DOHH2 (cell line): ENCODE results near the gene DLK1.

ENCODE experiments used
- H3F3A ChIP-seq: fragments of 200-600 bp; sonication (generic), shearing (Covaris generic); 2 replicates; pipeline ENCODE4 v1.6.0; 2016; ENCODE audit warnings: antibody characterized with exemption, mild to moderate bottlenecking; ENCODE audit not compliant: control insufficient read depth, insufficient read depth
- H3K27ac ChIP-seq: fragments of 200-600 bp; sonication (generic); 2 replicates; pipeline ENCODE4 v1.5.1; 2014; ENCODE audit warnings: low read depth, mild to moderate bottlenecking, low read length, moderate library complexity
- H3K27me3 ChIP-seq: fragments of 200-600 bp; sonication (generic); 2 replicates; pipeline ENCODE4 v1.6.1; 2014; ENCODE audit warnings: mild to moderate bottlenecking, low read length, mixed read lengths; ENCODE audit not compliant: control insufficient read depth
- H3K36me3 ChIP-seq: fragments of 200-600 bp; sonication (generic); 2 replicates; pipeline ENCODE4 v1.6.1; 2014; ENCODE audit warnings: mild to moderate bottlenecking, low read length, moderate library complexity, mixed read lengths; ENCODE audit not compliant: control insufficient read depth
- H3K4me1 ChIP-seq: fragments of 200-600 bp; sonication (generic); 2 replicates; pipeline ENCODE4 v1.6.1; 2014; ENCODE audit warnings: mild to moderate bottlenecking, low read length, mixed read lengths; ENCODE audit not compliant: control insufficient read depth
- H3K4me2 ChIP-seq: fragments of 200-600 bp; sonication (generic); 2 replicates; pipeline ENCODE4 v1.6.0; 2014; ENCODE audit warnings: mild to moderate bottlenecking, low read length, moderate library complexity
- H3K4me3 ChIP-seq: fragments of 200-600 bp; sonication (generic); 2 replicates; pipeline ENCODE4 v1.5.1; 2014; ENCODE audit warnings: mild to moderate bottlenecking, low read length, mixed read lengths
- H3K79me2 ChIP-seq: fragments of 200-600 bp; sonication (generic); 2 replicates; pipeline ENCODE4 v1.6.1; 2014; ENCODE audit warnings: mild to moderate bottlenecking, low read length, mixed read lengths; ENCODE audit not compliant: control insufficient read depth
- H3K9me2 ChIP-seq: fragments of 200-600 bp; sonication (generic); replicated peaks from 2 replicates; pipeline ENCODE4 v1.6.1; 2014; ENCODE audit warnings: mild to moderate bottlenecking, low read length, mixed read lengths; ENCODE audit not compliant: control insufficient read depth
- H3K9me3 ChIP-seq: fragments of 200-600 bp; sonication (generic); 2 replicates; pipeline ENCODE4 v1.6.1; 2014; ENCODE audit warnings: antibody characterized with exemption, low read length, mixed read lengths; ENCODE audit not compliant: control insufficient read depth, insufficient read depth
- H4K20me1 ChIP-seq: fragments of 200-600 bp; sonication (generic); 2 replicates; pipeline ENCODE4 v1.6.0; 2014; ENCODE audit warnings: low read depth, mild to moderate bottlenecking, antibody characterized with exemption, low read length, moderate library complexity; ENCODE audit not compliant: control insufficient read depth, insufficient read depth
- EZH2phosphoT487 ChIP-seq: fragments of 200-600 bp; sonication (generic); IDR thresholded peaks from 2 replicates; pipeline ENCODE4 v1.6.1; 2017; ENCODE audit warnings: borderline replicate concordance, mild to moderate bottlenecking, antibody characterized with exemption, low read length, moderate library complexity, mixed read lengths
- TF ChIP-seq, protein P1 (sequence below): fragments of 200-600 bp; sonication (generic); IDR thresholded peaks from one replicate; pipeline ENCODE4 v1.5.1; 2014; ENCODE audit warnings: antibody characterized with exemption, mild to moderate bottlenecking, low read depth, low read length; ENCODE audit not compliant: poor library complexity, severe bottlenecking

Gene DLK1

DNA sequence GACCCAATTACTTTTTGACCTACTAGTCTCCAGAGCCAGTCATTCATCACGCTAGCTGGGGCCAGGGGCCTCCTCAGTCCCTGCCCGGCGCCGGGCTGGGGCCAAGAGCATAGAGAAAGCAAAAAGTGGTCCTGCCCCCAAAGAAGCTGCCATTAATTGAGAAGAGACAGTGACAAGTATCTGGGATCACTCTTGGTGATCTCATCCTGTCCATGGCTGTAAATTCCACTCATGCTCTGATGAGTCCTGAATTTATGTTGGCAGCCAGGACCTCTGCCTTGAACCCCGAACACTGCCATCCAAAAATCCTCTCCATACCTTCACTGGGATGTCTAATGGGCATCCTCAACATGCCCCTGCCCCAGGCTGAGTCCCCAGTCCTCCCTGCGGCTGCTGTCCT is 34.4 kb upstream of the DLK1 start:
- no peaks in the 10 kb centered on the region for H3K9me2 ChIP-seq
- H4K20me1 ChIP-seq, result no peaks in the 10 kb centered on the region
- H3F3A ChIP-seq, result no peaks in the 10 kb centered on the region
- no peak overlapping the region for H3K4me3 ChIP-seq
- H3K9me3 ChIP-seq, result no peaks in the 10 kb centered on the region
- H3K4me2 ChIP-seq, result no peak overlapping the region
- no peaks in the 10 kb centered on the region for H3K27me3 ChIP-seq
- no peaks in the 10 kb centered on the region for H3K4me1 ChIP-seq
- TF ChIP-seq, protein P1, sequence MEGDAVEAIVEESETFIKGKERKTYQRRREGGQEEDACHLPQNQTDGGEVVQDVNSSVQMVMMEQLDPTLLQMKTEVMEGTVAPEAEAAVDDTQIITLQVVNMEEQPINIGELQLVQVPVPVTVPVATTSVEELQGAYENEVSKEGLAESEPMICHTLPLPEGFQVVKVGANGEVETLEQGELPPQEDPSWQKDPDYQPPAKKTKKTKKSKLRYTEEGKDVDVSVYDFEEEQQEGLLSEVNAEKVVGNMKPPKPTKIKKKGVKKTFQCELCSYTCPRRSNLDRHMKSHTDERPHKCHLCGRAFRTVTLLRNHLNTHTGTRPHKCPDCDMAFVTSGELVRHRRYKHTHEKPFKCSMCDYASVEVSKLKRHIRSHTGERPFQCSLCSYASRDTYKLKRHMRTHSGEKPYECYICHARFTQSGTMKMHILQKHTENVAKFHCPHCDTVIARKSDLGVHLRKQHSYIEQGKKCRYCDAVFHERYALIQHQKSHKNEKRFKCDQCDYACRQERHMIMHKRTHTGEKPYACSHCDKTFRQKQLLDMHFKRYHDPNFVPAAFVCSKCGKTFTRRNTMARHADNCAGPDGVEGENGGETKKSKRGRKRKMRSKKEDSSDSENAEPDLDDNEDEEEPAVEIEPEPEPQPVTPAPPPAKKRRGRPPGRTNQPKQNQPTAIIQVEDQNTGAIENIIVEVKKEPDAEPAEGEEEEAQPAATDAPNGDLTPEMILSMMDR, result no peak
- no peak for TF ChIP-seq EZH2phosphoT487
- H3K36me3 ChIP-seq, result no peaks in the 10 kb centered on the region
- H3K79me2 ChIP-seq, result no peaks in the 10 kb centered on the region
- no peak overlapping the region for H3K27ac ChIP-seq

DNA sequence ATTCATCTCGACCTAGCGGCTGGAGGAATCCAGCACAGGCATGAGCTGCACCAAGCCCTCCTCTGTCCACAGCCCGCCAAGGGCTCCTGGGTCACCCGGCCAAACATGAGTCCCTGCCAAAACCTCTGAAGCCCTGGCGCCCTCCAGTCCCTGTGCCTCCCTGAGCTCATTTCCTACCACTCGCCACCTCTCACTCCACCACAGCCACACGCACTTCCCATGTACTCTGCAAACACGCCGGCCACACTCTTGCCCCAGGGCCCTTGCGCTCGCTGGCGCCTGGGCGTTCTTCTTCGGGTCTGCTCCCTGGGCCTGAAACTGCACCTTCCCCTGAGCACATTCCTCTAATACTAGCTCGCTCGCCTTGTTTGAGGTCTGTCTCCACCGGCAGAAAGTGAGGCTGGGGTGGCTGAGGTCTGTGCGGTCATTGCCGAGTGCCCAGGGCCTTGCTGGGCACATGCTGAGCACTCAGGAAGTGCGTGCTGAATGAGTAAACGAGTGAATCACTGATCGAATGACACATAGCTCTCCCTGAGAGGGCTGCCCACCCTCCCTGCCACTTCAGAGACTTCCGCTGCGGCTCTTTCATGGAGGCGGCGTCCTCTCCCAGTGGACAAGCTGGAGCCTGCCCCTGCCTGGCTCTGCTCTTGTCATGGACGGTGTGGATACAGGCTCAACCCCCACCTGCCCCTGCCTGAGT is 33.7 kb upstream of the DLK1 start:
- Histone ChIP-seq H3K9me2 (no peaks in the 10 kb centered on the region), H4K20me1 (no peaks in the 10 kb centered on the region), H3K4me1 (no peaks in the 10 kb centered on the region), H3K27ac (no peak overlapping the region), H3F3A (no peaks in the 10 kb centered on the region), H3K9me3 (no peaks in the 10 kb centered on the region), H3K36me3 (no peaks in the 10 kb centered on the region), H3K4me2 (no peak overlapping the region), H3K4me3 (no peak overlapping the region), H3K79me2 (no peaks in the 10 kb centered on the region), H3K27me3 (no peaks in the 10 kb centered on the region)
- TF ChIP-seq, protein P1, result no peak
- TF ChIP-seq EZH2phosphoT487, result no peak

DNA sequence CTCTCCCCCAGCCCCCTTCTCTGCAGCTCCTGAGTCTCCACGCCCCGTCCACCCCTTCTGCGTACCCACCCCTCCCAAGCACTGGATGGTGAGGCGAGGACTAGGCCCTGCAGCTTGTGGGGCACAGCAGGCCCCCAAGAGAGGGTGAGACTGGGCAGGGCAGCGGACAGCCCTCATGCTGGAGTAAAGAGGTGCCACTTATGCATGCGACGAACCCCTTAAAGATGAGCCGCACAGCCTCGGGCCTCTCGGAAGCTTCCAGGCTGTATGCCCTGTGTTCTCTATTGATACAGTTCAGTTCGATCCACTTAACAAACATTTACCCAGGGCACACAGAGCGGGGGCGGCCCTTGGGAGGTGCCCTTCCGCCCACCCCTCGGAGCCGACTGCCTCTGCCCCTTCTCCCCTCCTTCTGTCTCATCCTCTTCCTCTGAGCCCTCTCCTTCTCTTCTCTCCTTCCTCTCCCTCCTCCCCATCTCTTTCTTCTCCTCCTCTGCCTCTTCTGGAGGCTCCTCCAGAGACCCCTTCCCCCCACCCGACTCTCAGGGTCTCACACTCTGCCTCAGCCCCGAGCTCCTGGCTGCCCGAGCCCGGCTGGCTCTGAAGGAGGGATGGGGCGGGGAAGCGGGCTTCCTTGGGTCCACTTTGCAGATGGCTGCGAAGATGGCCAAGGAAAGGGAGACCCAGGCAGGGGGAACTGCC is 32.7 kb upstream of the DLK1 start:
- no peaks in the 10 kb centered on the region for H3K27me3 ChIP-seq
- no peak overlapping the region for H3K4me2 ChIP-seq
- H3K4me3 ChIP-seq, result no peak overlapping the region
- H3K4me1 ChIP-seq, result no peaks in the 10 kb centered on the region
- TF ChIP-seq, protein P1, result no peak
- no peak for TF ChIP-seq EZH2phosphoT487
- H3K9me2 ChIP-seq, result no peaks in the 10 kb centered on the region
- no peaks in the 10 kb centered on the region for H4K20me1 ChIP-seq
- H3F3A ChIP-seq, result no peaks in the 10 kb centered on the region
- H3K36me3 ChIP-seq, result no peaks in the 10 kb centered on the region
- H3K9me3 ChIP-seq, result no peaks in the 10 kb centered on the region
- no peaks in the 10 kb centered on the region for H3K79me2 ChIP-seq
- no peak overlapping the region for H3K27ac ChIP-seq
